ENCODE measurements around the gene ABCA3. TPM values are rescaled to one million over a fixed set of nuclear protein-coding genes. Genes with fewer than 3 reads are reported as not detected.
"Not testable (repeated sequence)": the region's sequence is repeated elsewhere in the genome, so short reads cannot be mapped to it uniquely, and the experiment has no call there.

The ABCA3 gene
- 39.0 TPM for total RNA-seq

GRCh38 chr16:2340564-2341455 is at the start of gene ABCA3:
TSS of gene ABCA3 (minus strand) at chr16:2340728. CDS start at chr16:2326466, 14,262 bp downstream.
- peak; percentile 96 for DNase-seq (ENCODE audit: low spot score)
- intact Hi-C loops (cut with DNase I): loop anchor here (5.0 kb wide), 1 partner anchor 161 kb away; no protein-coding TSS in a partner anchor
- ATAC-seq: peak; percentile 97

- intact Hi-C loops (cut with DNase I): no loop called here
- no peak for DNase-seq (ENCODE audit: low spot score)
Measured at GRCh38 chr16:2388875-2389433, 48.4 kb upstream of the ABCA3 start.

GRCh38 chr16:2388139-2388874 is 47.8 kb upstream of the ABCA3 start:
- ATAC-seq: no peak
- DNase-seq (ENCODE audit: low spot score): no peak
- intact Hi-C loops (cut with DNase I): no loop called here

More at GRCh38 chr16:2388875-2389433, 48.4 kb upstream of the ABCA3 start:
- ATAC-seq: no peak

GRCh38 chr16:2386990-2387389 is 46.5 kb upstream of the ABCA3 start:
- intact Hi-C loops (cut with DNase I): no loop called here
- DNase-seq (ENCODE audit: low spot score) (no peak), ATAC-seq (no peak)

- DNase-seq (ENCODE audit: low spot score); intact Hi-C loops (cut with DNase I); ATAC-seq: not testable (repeated sequence)
Measured at GRCh38 chr16:2385982-2386381, 45.5 kb upstream of the ABCA3 start.

GRCh38 chr16:2385190-2385836 is 44.8 kb upstream of the ABCA3 start:
- ATAC-seq: no peak
- intact Hi-C loops (cut with DNase I): no loop called here
- DNase-seq (ENCODE audit: low spot score): no peak

GRCh38 chr16:2384426-2384825 is 43.9 kb upstream of the ABCA3 start:
- no peak for ATAC-seq
- intact Hi-C loops (cut with DNase I): no loop called here
- DNase-seq (ENCODE audit: low spot score): no peak

GRCh38 chr16:2383501-2383900 is 43.0 kb upstream of the ABCA3 start:
- ATAC-seq (no peak), DNase-seq (ENCODE audit: low spot score) (no peak)
- intact Hi-C loops (cut with DNase I): no loop called here

GRCh38 chr16:2374644-2375043 is 34.1 kb upstream of the ABCA3 start:
- intact Hi-C loops (cut with DNase I): no loop called here
- ATAC-seq (no peak), DNase-seq (ENCODE audit: low spot score) (no peak)

- no peak for ATAC-seq
- DNase-seq (ENCODE audit: low spot score): no peak
- intact Hi-C loops (cut with DNase I): no loop called here
Measured at GRCh38 chr16:2373176-2373575, 32.6 kb upstream of the ABCA3 start.

GRCh38 chr16:2372684-2373083 is 32.2 kb upstream of the ABCA3 start:
- no peak for ATAC-seq

GRCh38 chr16:2371421-2371820 is 30.9 kb upstream of the ABCA3 start:
- ATAC-seq (no peak), DNase-seq (ENCODE audit: low spot score) (no peak)
- intact Hi-C loops (cut with DNase I): no loop called here

More at GRCh38 chr16:2372684-2373083, 32.2 kb upstream of the ABCA3 start:
- DNase-seq (ENCODE audit: low spot score): no peak
- intact Hi-C loops (cut with DNase I): no loop called here

GRCh38 chr16:2370721-2371120 is 30.2 kb upstream of the ABCA3 start:
- no peak for ATAC-seq
- intact Hi-C loops (cut with DNase I): no loop called here
- DNase-seq (ENCODE audit: low spot score): no peak

- no peak for DNase-seq (ENCODE audit: low spot score)
- intact Hi-C loops (cut with DNase I): no loop called here
Measured at GRCh38 chr16:2366660-2367309, 26.3 kb upstream of the ABCA3 start.

GRCh38 chr16:2365397-2366294 is 25.1 kb upstream of the ABCA3 start:
- intact Hi-C loops (cut with DNase I): no loop called here
- ATAC-seq: no peak
- no peak for DNase-seq (ENCODE audit: low spot score)

More at GRCh38 chr16:2366660-2367309, 26.3 kb upstream of the ABCA3 start:
- no peak for ATAC-seq

GRCh38 chr16:2364638-2365210 is 24.2 kb upstream of the ABCA3 start:
- no peak for DNase-seq (ENCODE audit: low spot score)
- ATAC-seq: no peak
- intact Hi-C loops (cut with DNase I): no loop called here

GRCh38 chr16:2362218-2362617 is 21.7 kb upstream of the ABCA3 start:
- ATAC-seq (no peak), DNase-seq (ENCODE audit: low spot score) (no peak)
- intact Hi-C loops (cut with DNase I): no loop called here
